ENCODE data around the gene RAF1. TPM values are rescaled to one million over a fixed set of nuclear protein-coding genes. Genes with fewer than 3 reads are reported as not detected.
"Not testable (repeated sequence)": the region's sequence is repeated elsewhere in the genome, so short reads cannot be mapped to it uniquely, and the experiment has no call there.

The RAF1 gene
- total RNA-seq, result 199 TPM

DNA sequence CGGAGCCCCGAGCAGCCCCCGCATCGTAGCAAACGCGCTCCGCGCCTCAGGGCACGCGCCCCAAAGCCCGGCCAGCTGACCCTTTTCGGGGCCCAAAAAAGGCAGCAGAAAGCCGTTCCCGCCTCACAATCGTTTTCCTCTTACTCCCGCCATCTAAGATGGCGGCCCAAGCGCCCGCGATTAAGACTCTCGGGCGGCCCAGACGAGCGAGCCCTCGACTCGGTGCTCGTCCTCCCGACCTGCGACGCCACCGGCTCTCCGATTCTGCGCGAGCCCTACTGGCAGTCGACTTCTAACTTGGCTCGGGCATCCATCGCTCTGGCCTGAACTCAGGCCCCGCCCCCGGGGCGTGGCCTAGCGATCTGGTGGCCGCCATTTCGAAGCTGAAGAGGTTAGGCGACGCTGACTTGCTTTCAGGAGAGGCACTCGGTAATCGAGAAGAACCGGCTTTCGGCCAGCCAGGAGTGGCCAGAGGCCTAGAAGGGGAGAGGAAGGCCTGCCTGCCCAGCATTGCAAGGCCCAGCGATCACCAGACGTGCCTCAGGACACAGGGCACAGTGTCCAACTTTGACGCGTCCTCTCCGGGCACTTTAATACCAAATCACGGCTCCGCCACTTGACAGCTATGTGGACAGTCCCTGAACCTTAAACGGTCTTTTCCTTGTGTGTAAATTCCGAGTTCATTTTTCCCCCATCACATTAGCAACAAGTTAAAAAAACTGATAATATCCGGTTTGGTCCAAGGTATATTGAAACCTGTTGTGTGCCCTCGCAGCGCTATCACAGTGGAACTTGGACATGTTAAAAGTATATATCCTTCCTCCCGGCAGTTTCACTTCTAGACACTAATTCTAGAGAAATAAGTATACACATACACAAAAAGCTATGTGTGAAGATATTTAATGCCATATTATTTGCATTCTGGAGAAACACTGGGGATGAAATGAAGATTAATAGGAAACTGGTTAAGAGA, at the start of gene RAF1:
TSS of gene RAF1 (minus strand) at position 182 of the 973 bp plus-strand sequence. CDS start 45,396 bp downstream, outside the sequence.
- FAIRE-seq, result no peak
- DNase-seq (ENCODE audit: low spot score in 2 of 2), result peak; percentile 87 to 95

DNA sequence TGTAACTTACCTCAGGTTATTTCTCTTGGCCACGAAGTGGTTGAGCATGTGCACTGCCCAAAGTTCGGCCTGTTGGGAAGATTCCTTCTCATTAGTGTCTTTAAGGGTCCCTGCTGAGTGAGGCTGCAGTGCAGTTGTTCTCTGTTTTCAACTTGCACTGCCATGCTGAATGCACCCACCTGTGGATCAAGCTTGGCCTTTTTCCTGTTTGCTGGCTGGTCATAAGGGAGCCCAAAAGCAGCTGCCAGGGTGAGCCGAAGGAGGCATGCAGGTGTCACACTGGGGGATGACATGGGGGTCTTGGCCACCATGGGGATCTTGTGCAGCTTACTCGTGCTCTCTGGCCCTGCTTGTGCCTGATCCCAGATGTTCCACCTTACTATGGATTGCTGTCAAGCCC, 46.1 kb upstream of the RAF1 start:
- FAIRE-seq (no peak), DNase-seq (ENCODE audit: low spot score in 2 of 2) (no peak)

DNA sequence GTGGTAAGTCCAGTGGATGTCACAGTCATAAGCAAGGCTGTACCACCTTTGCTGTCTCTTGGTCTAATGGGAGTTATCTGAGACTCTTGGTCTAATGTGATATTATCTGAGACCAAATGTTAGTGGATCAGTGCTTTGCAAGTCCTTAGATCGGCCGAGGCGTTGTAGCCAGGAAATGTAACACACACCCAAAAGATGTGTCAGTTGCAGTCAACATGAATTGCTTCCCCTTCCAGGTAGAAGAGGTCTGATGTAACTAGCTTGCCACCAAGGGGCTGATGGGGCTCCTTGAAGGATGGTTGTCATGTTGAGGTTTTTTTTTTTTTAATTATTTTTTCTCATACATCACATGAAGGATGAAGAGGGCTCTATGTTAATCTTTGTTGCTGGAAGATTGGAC, 45.4 kb upstream of the RAF1 start:
- FAIRE-seq (no peak), DNase-seq (ENCODE audit: low spot score in 2 of 2) (no peak)

DNA sequence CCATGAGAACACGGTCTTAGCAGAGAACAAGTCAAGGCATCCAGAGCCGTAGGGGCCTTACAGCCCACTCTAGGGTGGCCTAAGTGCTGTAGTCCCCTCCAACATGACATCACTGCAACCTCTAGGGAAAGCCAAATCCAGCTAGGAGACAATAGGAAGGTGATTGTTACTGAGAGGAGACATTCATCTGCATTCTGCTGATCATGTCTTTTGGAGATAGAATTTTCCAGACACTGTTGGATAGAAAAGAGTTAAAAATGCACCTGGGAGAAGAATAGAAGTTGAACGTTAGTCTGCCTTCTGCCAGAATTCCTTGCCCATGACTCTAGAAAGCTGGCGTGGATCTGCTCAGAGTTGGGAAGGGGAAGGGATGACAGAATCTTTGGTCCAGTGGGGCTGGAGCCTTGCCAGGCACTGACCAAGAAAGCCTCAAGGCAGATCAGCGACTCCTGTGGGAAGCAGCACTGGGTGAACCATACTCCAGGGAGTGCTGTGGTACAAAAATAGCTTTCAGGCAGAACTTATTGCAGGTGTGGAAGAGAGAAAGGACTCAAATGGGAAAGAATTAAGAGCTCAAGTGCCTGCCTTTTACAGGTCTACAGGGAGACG, 44.8 kb upstream of the RAF1 start:
- DNase-seq (ENCODE audit: low spot score in 2 of 2), result no peak
- no peak for FAIRE-seq

DNA sequence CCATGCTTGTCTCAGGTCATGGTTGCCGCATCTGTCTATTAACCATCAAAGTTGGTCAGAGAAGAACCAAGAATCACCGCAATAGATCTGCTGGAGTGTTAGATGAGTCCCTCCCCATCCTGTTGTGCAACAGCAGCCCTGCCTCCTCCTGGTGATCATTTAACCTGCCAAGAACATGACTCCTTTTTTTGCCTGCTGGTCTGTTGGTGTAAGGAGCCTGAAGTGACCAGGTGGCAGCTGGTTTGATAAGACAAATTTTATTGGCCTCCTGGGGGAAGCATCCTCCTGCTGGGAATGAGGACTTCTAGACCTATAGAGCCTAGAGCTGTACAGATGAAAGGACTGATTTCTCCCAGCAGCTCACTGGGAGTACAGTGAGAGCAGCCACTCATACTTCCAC, 43.5 kb upstream of the RAF1 start:
- FAIRE-seq (no peak), DNase-seq (ENCODE audit: low spot score in 2 of 2) (no peak)

DNA sequence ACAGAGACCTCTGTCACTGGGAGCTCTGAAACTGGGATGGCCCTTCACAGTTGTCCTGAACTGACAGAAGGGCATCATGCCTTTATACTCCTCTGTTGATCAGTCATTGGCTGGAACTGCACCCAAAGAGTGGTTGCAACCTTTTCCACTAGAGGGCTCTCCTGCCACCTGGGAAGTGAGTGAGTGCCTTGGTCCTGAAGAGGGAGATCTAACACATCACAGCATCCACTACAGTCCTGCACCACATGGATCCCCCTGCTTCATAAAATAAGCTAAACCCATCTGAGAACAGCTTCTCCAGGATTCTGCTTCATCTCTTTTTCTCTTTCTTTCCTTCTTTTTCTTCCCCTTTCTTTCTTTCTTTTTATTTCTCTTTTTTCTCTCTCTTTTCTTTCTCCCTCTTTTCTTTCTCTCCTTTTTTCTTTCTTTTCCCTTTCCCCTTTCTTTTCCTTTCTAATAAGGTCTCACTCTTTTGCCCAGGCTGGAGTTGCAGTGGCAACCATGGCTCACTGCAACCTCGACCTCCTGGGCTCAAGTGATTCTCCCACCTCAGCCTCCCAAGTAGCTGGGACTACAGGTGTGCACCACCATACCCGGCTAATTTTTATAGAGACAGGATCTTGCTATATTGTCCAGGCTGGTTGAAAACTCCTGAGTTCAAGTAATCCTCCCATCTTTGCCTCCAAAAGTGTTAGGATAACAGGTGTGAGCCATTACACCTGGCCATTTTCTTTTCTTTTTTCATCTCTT, 42.8 kb upstream of the RAF1 start:
- FAIRE-seq, result no peak
- DNase-seq (ENCODE audit: low spot score in 2 of 2), result peak in 1 of 2 donors; percentile 39

DNA sequence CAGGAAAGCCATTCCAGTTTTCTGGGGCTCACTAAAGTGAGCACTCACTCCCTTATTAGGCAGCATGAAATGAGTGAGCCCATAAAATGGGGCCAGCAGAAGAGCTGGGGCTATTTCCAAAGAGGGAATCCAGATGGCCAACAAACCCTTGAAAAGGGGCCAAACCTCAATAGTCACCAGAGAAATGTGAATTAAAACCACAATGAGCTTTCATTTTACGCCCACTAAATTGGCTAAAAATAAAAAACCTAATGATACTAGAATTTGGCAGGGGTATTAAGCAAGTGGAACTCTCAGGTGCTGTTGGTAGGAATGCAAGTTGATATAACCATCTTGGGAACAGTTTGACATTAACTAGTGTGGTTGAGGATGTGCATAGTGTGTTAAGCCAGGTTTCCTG, 42.1 kb upstream of the RAF1 start:
- no peak for FAIRE-seq
- DNase-seq (ENCODE audit: low spot score in 2 of 2), result no peak

DNA sequence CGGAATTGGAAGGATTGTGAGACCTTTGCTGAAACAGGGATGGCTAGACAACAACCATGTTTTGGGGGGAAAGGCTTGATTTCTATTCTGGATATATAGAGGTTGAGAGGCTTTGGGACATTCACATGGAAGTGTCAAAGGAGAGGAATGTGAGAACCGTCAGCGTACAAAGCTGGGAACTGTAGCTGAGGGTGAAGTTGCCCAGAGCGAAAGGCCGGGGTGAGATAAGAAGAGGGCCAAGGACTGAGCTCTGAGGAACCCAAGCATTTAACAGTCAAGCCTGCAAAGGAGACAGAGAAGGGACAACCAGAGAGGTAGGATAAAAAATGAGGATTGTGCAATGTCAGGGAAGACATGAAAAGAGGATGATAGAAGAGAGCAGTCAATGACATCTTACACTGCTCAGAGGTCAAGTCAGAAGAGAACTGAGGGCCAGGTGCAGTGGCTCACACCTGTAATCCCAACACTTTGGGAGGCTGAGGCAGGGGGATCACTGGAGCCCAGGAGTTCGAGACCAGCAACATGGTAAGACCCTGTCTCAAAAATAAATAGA, 41.5 kb upstream of the RAF1 start:
- DNase-seq (ENCODE audit: low spot score in 2 of 2), result no peak
- no peak for FAIRE-seq

DNA sequence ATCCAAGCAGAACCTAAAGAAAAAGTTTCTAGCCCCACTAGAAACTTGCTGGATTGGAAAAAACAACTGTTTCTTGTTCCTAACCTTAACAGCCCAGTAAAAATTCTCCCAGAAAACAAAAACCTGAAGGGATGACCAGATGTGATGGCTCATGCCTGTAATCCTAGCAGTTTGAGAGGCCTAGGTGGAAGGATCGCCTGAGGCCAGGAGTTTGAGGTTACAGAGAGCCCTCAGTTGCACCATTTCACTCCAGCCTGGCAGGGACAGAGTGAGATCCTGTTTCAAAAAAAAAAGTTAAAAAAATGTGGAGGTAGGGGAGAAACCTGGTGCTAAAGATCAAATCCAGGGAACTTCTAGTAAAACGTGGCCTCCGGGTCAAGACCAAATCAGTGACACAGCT, 38.6 kb upstream of the RAF1 start:
- FAIRE-seq (no peak), DNase-seq (ENCODE audit: low spot score in 2 of 2) (no peak)

DNA sequence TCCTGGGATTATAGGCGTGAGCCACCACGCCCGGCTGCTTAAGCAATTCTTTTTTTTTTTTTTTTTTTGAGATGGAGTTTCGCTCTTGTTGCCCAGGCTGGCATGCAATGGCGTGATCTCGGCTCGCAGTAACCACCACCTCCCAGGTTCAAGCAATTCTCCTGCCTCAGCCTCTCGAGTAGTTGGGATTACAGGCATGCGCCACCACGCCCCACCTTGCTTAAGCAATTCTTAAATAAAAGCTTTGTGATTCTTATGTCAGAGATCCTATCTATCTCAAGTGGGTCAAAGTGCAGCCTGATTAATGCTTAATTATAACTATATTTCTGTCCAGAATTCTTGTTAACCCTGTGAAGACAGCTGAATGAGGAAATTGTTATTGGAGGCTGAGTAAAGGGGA, 37.7 kb upstream of the RAF1 start:
- DNase-seq (ENCODE audit: low spot score in 2 of 2); FAIRE-seq: not testable (repeated sequence)

DNA sequence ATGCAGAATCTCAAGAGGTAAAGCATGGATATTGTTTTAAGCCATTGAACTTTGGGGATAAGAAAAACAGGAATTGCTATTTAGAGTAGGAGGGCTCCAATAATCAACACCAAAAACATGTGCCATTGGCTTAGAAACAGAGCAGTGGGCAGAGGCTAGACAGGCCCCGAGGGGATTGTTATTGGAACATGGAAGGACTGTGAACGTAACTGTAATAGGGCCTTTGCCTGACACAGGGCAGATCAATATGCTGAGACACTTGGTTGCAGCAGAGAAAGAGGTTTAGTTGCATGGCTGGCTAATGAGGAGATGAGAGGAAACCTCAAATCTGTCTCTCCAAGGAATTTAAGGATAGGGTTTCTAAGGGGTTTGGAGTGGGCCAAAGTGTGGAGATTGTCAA, 36.9 kb upstream of the RAF1 start:
- FAIRE-seq (no peak), DNase-seq (ENCODE audit: low spot score in 2 of 2) (no peak)

DNA sequence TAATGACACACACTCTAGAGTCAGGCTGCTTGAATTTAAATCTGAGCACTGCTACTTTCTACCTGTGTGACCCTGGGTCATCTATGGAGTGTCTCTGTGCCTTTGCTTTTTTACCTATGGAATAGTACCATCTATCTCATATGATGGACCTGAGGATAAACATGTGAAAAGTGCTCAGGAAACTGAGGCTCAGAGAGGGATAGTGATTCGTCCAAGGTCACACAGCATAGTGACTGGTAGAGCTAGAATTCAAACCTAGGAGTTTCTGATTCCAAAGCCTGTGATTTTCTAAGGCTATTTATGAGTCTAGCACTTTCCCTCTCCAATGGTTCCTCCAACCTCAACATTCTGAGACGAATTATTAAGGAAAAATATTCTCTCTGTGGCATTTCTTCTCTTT, 32.0 kb upstream of the RAF1 start:
- FAIRE-seq, result no peak
- DNase-seq (ENCODE audit: low spot score in 2 of 2), result no peak

DNA sequence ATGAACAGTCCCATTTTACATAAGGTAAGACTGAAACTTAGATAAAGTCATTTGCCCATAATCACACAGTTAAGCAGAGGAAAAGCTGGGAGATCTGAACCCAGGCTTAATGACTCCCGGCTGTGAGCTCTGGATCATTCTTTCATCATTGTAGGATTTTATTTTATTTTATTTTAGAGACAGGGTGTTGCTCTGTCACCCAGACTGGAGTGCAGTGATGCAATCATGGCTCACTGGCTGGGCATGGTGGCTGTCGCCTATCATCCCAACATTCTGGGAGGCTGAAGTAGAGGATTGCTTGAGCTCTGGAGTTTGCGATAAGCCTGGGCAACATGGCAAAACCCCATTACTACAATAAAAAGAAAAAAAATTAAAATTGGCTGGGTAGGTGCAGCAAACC, 31.2 kb upstream of the RAF1 start:
- DNase-seq (ENCODE audit: low spot score in 2 of 2) (no peak), FAIRE-seq (no peak)

DNA sequence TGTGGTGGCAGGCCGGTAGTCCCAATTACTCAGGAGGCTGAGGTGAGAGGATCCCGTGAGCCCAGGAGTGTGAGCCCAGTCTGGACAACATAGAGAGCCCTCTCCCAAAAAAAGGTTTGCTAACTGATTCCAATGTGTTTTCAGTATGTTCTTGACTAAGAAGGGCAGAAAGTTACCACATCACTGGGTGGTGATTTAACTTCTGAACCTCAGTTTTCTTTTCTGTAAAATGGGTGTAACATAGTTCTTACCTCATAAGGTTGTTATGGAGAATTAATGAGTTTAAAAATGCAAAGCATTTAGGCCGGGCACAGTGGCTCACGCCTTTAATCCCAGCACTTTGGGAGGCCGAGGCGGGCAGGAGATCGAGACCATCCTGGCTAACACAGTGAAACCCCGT, 28.5 kb upstream of the RAF1 start:
- no peak for DNase-seq (ENCODE audit: low spot score in 2 of 2)

DNA sequence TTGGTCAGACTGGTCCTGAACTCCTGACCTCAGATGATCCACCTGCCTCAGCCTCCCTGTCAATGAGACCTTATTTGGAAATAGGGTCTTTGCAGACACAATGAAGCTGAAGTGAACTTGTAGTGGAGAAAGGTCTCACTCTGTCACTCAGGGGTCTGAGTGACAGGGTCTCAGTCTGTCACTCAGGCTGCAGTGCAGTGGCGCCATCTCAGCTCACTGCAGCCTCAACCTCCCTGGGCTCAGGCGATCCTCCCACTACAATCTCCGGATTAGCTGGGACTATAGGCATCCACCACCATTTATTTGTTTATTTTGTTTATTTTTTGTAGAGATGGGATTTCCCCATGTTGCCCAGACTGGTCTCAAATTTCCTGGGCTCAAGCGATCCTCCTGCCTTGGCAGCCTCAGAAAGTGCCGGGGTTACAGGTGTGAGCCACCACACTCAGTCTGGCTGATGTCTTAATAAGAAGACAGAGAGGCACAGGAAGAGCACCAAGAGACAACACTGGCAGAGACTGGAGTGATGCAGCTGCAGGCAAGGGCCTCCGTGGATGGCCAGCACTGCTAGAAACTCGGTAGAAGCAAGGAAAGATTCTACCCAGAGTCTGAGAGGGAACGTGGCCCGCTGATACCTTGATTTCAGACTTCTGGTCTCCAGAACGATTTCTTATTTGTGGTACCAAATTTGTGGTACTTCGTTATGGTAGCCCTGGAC, 26.2 kb upstream of the RAF1 start:
- DNase-seq (ENCODE audit: low spot score in 2 of 2) (no peak), FAIRE-seq (no peak)

More for the DNA sequence above, 28.5 kb upstream of the RAF1 start:
- no peak for FAIRE-seq

DNA sequence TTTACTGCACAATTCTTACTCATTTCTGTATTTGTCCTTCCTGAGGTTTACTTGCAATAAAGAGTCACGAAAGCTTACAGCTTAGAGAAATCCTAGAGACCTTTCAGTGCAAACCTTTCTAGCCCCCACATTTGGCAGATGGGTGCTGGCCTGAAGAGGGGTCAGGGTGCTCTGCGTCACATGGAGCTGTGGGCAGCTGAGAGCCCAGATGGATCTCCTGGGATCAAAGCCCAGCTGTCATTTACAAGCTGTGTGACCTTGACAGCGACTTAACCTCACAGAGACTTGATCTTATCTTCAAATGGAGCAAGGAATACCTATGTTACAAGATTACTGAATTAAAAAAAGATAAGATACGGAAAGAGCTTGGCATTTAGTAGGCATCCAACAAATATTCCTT, 24.0 kb upstream of the RAF1 start:
- DNase-seq (ENCODE audit: low spot score in 2 of 2) (no peak), FAIRE-seq (no peak)

DNA sequence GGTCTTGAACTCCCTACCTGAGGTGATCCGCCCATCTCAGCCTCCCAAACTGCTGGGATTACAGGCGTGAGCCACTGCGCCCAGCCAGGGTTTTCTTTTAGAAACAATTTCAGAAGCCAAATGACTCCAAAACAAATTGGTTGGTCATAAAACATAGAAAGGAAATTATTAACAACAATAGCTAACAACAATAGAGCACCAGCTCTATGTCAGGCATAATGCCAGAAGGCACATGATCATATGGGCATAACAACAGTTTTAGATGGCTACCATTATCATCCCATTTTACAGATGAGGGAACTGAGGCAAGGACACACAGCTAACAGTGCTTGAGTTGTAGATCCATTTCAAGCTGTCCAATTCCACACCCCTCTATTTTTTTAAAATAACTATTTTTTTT, 22.2 kb upstream of the RAF1 start:
- no peak for FAIRE-seq
- no peak for DNase-seq (ENCODE audit: low spot score in 2 of 2)

DNA sequence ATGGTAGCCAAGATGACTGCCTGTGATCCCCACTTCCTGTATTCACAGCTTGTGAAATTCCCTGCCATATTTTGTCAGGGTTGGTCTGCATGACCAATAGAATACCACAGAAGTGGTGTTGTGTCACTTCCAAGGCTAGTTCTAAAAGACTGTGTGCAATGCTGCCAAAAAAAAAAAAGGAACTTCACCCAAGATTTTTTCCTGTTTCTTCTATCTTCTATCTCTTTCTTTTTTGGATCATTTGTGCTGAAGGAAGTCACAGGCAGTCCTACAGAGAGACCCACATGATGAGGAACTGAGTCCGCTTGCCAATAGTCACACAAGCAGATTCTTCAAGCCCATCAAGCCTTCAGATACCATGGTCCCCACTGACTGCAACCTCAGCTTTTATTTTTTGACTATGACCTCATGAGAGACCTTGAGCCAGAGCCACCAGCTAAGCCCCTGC, 18.1 kb upstream of the RAF1 start:
- FAIRE-seq, result no peak
- DNase-seq (ENCODE audit: low spot score in 2 of 2), result no peak

DNA sequence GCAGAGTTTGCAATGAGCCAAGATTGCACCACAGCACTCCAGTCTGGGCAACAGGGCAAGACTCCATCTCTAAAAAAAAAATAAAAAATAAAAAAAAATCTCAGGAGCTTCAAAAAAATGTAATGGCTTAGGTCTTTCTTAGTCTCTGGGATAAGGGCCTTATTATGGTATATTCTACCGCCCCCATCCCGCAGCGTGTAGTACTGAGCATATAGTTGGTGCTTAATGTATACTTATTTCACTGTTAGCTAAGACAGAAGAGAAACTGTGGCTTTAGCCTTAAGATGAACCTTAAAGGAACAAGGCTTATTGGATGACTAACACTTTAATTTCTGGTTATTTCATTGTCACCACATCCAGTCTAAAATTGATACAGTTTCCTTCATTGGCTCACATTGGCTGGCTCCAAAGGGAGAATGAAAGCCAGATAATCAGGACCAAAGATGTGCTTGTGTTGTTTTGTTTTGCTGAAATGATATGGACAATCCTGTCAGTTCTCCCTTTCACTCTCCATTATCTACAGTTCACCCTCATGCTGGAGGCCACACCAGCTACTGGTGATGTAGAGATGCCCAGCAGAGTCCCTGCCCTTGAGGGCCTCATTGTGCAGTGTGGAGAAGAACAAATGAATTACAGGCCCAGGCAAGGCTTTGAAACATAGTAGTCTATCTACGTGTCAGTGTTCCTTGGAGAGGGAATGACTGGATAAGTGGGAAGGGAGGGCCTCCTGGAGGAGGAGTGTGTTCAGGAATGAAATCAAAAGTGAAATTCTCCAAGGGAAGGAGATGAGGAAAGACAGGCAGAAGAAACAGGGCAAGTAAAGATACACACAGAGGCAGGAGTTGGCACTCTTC, 17.4 kb upstream of the RAF1 start:
- DNase-seq (ENCODE audit: low spot score in 2 of 2), result no peak
- no peak for FAIRE-seq
